Kidney epithelial cell (primary cell): ENCODE results near the gene FAM20A. TPM values are rescaled to one million over a fixed set of nuclear protein-coding genes. Genes with fewer than 3 reads are reported as not detected.

Experiments used
- DNase-seq: peaks from one replicate; pipeline ENCODE4 v3.0.0-alpha.2; 2010; ENCODE audit warnings: low read depth
- H3K27me3 ChIP-seq: 2 replicates; pipeline ENCODE4 v1.6.0; 2011; ENCODE audit warnings: low read length; ENCODE audit not compliant: control insufficient read depth, insufficient read depth
- H3K36me3 ChIP-seq: 2 replicates; pipeline ENCODE4 v1.5.1; 2011; ENCODE audit warnings: low read length; ENCODE audit not compliant: control insufficient read depth, insufficient read depth
- H3K4me3 ChIP-seq: 2 replicates; pipeline ENCODE4 v1.5.1; 2011; ENCODE audit warnings: low read depth, mild to moderate bottlenecking, control low read depth, low read length
- CTCF ChIP-seq: IDR thresholded peaks from 2 replicates; pipeline ENCODE4 v1.5.1; 2011; ENCODE audit warnings: mild to moderate bottlenecking, moderate library complexity, low read length, control low read depth, inconsistent platforms; ENCODE audit not compliant: insufficient read depth, poor library complexity, severe bottlenecking
- total RNA-seq: library from RNA; depleted of rRNA; stranded (reverse); fragments of >200 nt; gene quantifications from 2 replicates; pipeline ENCODE4 v1.2.3, GENCODE V29; 2015

The FAM20A gene
- total RNA-seq, 1 donor from 2014 or later: 0.13 TPM

DNA sequence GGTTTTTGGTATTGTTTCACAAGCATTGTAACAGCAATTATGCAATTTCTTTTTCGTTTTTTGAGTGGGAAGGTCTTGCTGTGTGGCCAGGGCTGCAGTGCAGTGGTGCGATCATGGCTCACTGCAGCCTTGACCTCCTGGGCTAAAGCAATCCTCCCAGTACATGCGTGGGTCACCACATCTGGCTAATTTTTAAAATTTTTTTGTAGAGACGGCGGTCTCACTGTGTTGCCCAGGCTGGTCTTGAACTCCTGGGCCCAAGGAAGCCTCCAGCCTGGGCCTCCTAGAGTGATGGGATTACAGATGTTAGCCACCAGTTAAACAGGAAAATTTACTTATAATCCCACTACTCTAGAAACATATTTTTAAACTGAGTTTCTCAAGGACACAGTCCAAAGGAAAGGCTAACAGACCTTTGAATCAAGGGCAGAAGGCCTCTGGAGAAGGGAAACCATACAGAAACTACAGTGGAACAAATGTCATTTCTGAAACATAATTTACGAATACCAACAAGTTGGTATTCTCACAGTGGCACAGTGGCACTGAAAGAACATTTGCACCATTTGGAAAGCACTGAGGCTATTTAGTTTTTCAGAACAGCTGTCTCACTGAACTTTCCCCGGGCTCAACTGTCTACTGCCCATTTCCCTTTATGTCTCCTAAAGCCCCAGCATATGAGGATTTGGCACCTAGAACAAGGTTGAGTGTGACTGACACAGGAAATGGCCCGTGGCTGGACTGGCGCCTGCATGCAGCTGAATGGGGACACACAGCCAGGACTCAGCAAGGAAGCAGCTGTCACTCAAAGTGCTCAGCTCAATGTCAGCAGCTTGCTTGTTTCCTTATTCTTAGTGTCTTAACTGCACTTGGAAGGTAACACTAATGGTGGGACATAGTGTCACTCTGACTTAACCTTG lies 91.8 kb downstream of the FAM20A start:
- H3K36me3 ChIP-seq: no peaks in the 10 kb centered on the region
- TF ChIP-seq CTCF: no peak
- no peaks in the 10 kb centered on the region for H3K27me3 ChIP-seq
- DNase-seq: no peak
- no peak overlapping the region for H3K4me3 ChIP-seq

DNA sequence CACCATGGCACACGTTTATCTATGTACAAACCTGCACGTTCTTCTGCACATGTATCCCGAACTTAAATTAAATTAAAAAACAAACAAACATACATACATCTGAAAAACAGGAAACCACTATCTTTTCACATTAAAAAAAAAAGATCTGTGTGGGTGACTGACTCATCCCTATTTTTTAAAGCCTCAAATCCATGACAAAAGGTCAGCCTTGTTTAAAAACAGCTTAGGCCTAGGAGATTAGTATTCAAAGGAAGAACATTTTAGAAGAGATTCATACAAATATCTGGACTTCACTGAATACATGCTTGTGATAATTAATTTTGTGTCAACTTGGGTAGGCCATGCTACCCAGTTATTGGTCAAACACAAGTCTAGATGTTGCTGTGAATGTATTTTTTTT lies 93.6 kb downstream of the FAM20A start:
- Histone ChIP-seq H3K36me3 (no peaks in the 10 kb centered on the region), H3K27me3 (no peaks in the 10 kb centered on the region), H3K4me3 (no peak overlapping the region)
- DNase-seq: no peak
- TF ChIP-seq CTCF: no peak

DNA sequence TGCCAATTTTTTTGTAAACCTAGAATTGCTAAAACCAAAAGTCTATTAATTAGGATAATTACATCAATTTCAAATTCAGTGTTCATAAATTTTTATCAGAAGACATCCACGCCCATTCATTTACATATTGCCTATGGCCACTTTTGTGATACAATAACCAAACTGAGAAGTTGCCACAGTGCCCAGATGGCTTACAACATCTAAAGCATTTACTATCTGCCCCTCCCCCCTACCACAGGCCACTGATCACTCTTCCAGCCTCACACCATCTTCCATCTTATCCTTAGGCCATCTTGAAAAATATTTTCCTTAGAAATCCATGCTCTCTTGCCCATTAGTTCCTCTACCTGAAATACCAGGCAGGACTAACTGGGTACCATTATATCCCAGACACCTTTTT lies 95.2 kb downstream of the FAM20A start:
- H3K4me3 ChIP-seq: no peak overlapping the region

DNA sequence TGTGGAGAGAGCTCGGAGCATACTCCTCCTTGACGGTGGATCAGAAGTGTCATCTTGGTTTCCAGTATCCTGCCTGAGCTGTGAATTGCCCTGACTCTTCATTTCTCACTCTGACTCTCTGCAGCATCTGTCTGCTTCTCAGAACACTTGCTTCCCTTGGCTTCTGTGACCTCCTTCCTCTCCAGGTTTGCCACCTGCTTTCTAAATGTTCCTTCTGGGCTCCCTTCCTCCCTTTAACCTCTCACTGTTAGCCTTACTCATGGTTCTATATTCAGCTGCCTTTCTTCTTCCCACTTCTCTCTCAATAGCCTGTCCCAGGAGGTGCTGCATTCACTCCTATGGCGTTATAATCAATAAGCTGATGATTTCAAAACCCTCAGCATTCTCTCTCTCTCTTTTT lies 100.1 kb downstream of the FAM20A start:
- Histone ChIP-seq H3K4me3 (no peak overlapping the region), H3K27me3 (no peaks in the 10 kb centered on the region), H3K36me3 (no peaks in the 10 kb centered on the region)
- TF ChIP-seq CTCF: no peak
- DNase-seq: no peak

More for the DNA sequence above, 95.2 kb downstream of the FAM20A start:
- H3K27me3 ChIP-seq: no peaks in the 10 kb centered on the region
- DNase-seq: no peak
- no peaks in the 10 kb centered on the region for H3K36me3 ChIP-seq
- no peak for TF ChIP-seq CTCF

DNA sequence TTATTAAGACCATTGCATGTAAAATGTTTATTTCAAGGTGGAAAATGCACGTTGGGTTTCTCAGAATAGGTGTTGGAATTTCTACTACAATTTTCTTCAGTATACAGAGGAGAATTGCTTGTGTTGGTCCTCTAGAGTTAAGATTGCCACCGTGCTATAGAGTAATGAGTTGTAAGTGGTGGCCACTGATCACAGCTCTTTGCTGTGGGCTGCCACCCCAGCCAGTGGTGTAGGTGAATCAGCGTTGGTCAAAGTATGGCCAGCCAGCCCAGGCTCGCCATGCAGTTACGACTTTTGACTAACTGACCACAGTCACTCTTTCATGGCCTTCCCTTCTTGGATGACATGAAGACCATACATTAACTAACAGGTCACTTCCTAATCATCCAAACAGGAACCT lies 101.6 kb downstream of the FAM20A start:
- Histone ChIP-seq H3K4me3 (no peak overlapping the region), H3K27me3 (no peaks in the 10 kb centered on the region), H3K36me3 (no peaks in the 10 kb centered on the region)
- DNase-seq: no peak
- no peak for TF ChIP-seq CTCF
